Esophagus muscularis mucosa (tissue), 4 donors: ENCODE data around the gene NEMF. TPM values are rescaled to one million over a fixed set of nuclear protein-coding genes. Genes with fewer than 3 reads are reported as not detected.
"Not testable (repeated sequence)": the region's sequence is repeated elsewhere in the genome, so short reads cannot be mapped to it uniquely, and the experiment has no call there.

Experiments
- DNase-seq: peaks from one replicate; pipeline ENCODE4 v3.0.0-alpha.2; 2017; ENCODE audit errors: extremely low spot score
- H3K27ac ChIP-seq, 4 donors: fragments of 200-600 bp; sonication (generic); replicated peaks in 1 of 4; 1 replicate in 3 of 4; 2 replicates in 1 of 4; pipeline ENCODE4 v1.5.1; 2016 to 2019; ENCODE audit warnings: mild to moderate bottlenecking in 1 of 4
- H3K27me3 ChIP-seq, 4 donors: fragments of 200-600 bp; sonication (generic); one replicate each; pipeline versions ENCODE4 v1.5.1 to v1.6.0; 2016 to 2019
- H3K36me3 ChIP-seq, 4 donors: fragments of 200-600 bp; sonication (generic); one replicate each; pipeline ENCODE4 v1.5.1; 2016 to 2019
- H3K4me1 ChIP-seq, 4 donors: fragments of 200-600 bp; sonication (generic); one replicate each; pipeline ENCODE4 v1.5.1; 2016 to 2019
- H3K4me3 ChIP-seq, 4 donors: fragments of 200-600 bp; sonication (generic); 1 replicate in 2 of 4; 2 replicates in 2 of 4; pipeline ENCODE4 v1.5.1; 2016 to 2019; ENCODE audit warnings: mild to moderate bottlenecking in 4 of 4, moderate library complexity in 1 of 4
- H3K9me3 ChIP-seq, 4 donors: fragments of 200-600 bp; sonication (generic); 1 replicate in 3 of 4; 2 replicates in 1 of 4; pipeline ENCODE4 v1.5.1; 2016 to 2019
- CTCF ChIP-seq, 3 experiments: fragments of 200-600 bp in 2 of 3; fragments of 450-650 bp in 1 of 3; sonication (generic) in 2 of 3; IDR thresholded peaks; one replicate each; pipeline ENCODE4 v1.5.1; 2017 to 2019; ENCODE audit warnings: antibody characterized with exemption in 3 of 3, mild to moderate bottlenecking in 2 of 3, moderate library complexity in 1 of 3
- EP300 ChIP-seq: sonication (generic); formaldehyde crosslinking; IDR thresholded peaks from one replicate; pipeline ENCODE4 v1.6.1; 2017; ENCODE audit warnings: antibody characterized with exemption
- POLR2A ChIP-seq: fragments of 450-650 bp; IDR thresholded peaks from one replicate; pipeline ENCODE4 v1.6.1; 2017; ENCODE audit warnings: antibody characterized with exemption, moderate library complexity, mild to moderate bottlenecking, low read depth
- POLR2AphosphoS5 ChIP-seq, 2 donors: sonication (generic); formaldehyde crosslinking; IDR thresholded peaks; one replicate each; pipeline ENCODE4 v1.6.1; 2017; ENCODE audit warnings: antibody characterized with exemption in 2 of 2
- WGBS: methylation state at CpG from one replicate; pipeline ENCODE4 v1.1.5; 2018; 5-methylcytosine and 5-hydroxymethylcytosine counted together
- intact Hi-C: fragments of 100-400 bp; cut with DNase I; formaldehyde crosslinking; loops from one replicate; pipeline ENCODE4 v1.15.1; 2023
- total RNA-seq, 4 donors: library from RNA; depleted of rRNA; stranded (reverse); fragments of >200 nt; gene quantifications; one replicate each; pipeline versions ENCODE4 v1.1.0 to v1.2.1, GENCODE V29; 2016

NEMF gene
- total RNA-seq, 4 donors from 2014 or later: 40.6 to 71.0 (median 56.4) TPM

DNA sequence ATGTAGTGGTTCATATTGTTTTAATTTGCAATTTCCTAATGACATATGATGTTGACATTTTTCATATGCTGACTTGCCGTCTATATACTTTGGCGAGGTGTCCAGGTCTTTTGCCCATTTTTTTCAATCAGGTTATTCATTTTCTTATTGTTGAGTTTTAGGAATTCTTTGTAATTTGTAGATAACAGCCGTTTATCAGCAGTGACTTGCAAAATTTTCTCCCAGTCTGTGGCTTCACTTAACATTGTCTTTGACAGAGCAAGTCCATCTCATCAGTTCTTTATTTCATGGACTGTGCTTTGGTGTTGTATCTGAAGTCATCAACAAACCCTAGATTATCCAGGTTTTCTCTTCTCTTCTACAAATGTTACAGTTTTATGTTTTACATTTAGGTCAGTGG, 97.2 kb downstream of the NEMF start:
- intact Hi-C loops: no loop called here
- Histone ChIP-seq H3K4me1 (no peaks in the 10 kb centered on the region), H3K27ac (no peak overlapping the region), H3K27me3 (no peaks in the 10 kb centered on the region), H3K4me3 (no peak overlapping the region), H3K36me3 (peaks cover 0 to 25% (median 5%) of the 10 kb centered on the region in 4 donors), H3K9me3 (no peaks in the 10 kb centered on the region)
- WGBS: 90% methylated on average over 3 of the region's 3 CpGs
- TF ChIP-seq POLR2A: no peak
- TF ChIP-seq CTCF (IDR thresholded peaks at IDR 0.05): no peak
- no peak for TF ChIP-seq POLR2AphosphoS5 (IDR thresholded peaks at IDR 0.05)
- no peak for TF ChIP-seq EP300
- no peak for DNase-seq

DNA sequence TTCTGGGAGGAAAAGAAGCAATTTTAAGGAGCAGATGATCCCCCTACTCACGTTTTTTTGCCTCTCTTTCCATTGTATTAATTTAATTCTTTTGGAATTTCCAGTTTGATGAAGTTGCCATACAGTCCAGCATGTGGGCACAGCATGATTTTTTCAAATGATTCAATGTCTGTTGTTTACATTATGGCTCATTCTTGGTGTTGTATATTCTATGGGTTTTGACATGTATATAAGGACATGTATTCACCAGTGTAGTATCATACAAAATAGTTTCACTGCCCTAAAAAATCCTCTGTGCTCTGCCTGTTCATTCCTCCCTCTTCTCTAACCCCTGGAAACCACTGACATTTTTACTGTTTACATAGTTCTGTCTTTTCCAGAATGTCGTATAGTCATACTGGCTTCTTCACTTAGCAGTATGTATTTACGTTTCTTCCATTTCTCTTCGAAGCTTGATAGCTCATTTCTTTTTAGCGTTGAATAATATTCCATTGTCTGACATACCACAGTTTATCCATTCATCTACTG, 98.0 kb downstream of the NEMF start:
- H3K4me3 ChIP-seq: no peak overlapping the region
- H3K27ac ChIP-seq: no peak overlapping the region
- TF ChIP-seq CTCF (IDR thresholded peaks at IDR 0.05) (no peak), EP300 (no peak), POLR2AphosphoS5 (IDR thresholded peaks at IDR 0.05) (no peak), POLR2A (no peak)
- 63% methylated on average over 5 of the region's 5 CpGs for WGBS
- intact Hi-C loops: no loop called here
- no peak for DNase-seq
- no peaks in the 10 kb centered on the region for H3K9me3 ChIP-seq
- H3K27me3 ChIP-seq: no peaks in the 10 kb centered on the region
- peaks cover 4 to 32% (median 8%) of the 10 kb centered on the region in 4 donors for H3K36me3 ChIP-seq
- no peaks in the 10 kb centered on the region for H3K4me1 ChIP-seq

GRCh38 chr14:49746476-49746875, 106.1 kb downstream of the NEMF start:
- DNase-seq, H3K4me3 ChIP-seq, H3K4me1 ChIP-seq, H3K27ac ChIP-seq, H3K9me3 ChIP-seq, H3K27me3 ChIP-seq, intact Hi-C loops: not testable (repeated sequence)
- H3K36me3 ChIP-seq: peaks cover 9 to 93% (median 48%) of the 10 kb centered on the region in 4 donors

DNA sequence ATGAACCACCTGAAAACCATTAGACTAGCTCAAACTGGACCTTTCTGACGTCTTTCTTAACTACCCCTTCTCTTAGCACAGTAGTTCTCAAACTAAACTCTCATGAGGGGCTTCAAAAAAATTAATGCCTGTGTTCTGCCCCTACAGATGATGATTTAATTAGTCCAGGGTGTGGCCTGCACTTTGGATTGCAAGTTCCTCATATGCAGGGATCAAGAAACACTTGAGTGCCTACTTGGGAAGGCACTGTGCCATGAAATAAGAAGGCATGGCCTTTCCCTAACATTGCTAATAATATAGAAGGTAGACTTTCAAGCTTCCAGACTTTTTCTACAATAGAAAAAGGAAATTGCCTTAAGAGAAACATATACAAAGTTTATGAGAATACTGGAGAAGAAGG, 107.4 kb downstream of the NEMF start:
- Histone ChIP-seq H3K27me3 (no peaks in the 10 kb centered on the region), H3K27ac (no peak overlapping the region), H3K36me3 (peaks cover 14 to 95% (median 52%) of the 10 kb centered on the region in 4 donors), H3K9me3 (no peaks in the 10 kb centered on the region), H3K4me3 (no peak overlapping the region), H3K4me1 (no peaks in the 10 kb centered on the region)
- DNase-seq: no peak
- TF ChIP-seq CTCF (IDR thresholded peaks at IDR 0.05): no peak
- no peak for TF ChIP-seq POLR2A
- no peak for TF ChIP-seq EP300
- TF ChIP-seq POLR2AphosphoS5 (IDR thresholded peaks at IDR 0.05): no peak
- WGBS: 77% methylated on average over 1 of the region's 1 CpG
- intact Hi-C loops: no loop called here

DNA sequence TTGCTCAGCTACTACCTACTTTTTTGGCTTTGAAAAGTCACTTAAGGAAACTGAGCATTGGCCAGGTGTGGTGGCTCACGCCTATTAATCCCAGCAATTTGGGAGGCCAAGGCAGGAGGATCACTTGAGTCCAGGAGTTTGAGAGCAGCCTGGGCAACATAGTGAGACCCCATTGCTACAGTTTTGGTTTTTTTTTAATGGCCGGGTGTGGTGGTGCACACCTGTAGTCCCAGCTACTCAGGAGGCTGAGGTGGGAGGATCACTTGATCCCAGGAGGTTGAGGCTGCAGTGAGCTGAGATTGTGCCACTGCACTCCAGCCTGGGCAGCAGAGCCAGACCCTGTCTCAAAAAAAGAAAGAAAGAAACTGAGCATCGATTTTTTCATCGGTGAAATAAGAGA, 116.9 kb downstream of the NEMF start:
- H3K27me3 ChIP-seq, H3K4me1 ChIP-seq, H3K27ac ChIP-seq, H3K9me3 ChIP-seq, DNase-seq, H3K4me3 ChIP-seq, intact Hi-C loops: not testable (repeated sequence)
- peaks cover 3 to 68% (median 35%) of the 10 kb centered on the region in 4 donors for H3K36me3 ChIP-seq
- 94% methylated on average over 4 of the region's 4 CpGs for WGBS

DNA sequence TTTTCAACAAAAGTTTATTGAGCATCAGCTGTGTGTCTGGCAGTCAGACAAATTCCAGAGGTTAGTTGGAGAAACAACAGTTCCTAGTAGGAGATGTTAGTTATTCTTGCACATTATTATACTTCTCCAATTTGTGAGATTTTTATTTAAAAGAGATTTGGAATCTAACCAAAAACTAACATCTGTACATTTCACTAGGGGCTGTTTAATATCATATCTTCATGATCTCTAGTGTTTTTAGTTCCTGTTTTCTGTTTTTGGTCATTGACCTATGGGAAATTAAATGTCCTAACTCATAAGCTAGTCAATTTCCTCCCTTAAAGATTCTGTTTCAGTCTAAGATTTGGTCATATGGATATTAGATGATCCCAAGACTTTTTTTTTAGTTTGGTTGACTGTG, 118.8 kb downstream of the NEMF start:
- TF ChIP-seq POLR2A: no peak
- TF ChIP-seq CTCF (IDR thresholded peaks at IDR 0.05): no peak
- TF ChIP-seq POLR2AphosphoS5 (IDR thresholded peaks at IDR 0.05): no peak
- TF ChIP-seq EP300: no peak
- H3K36me3 ChIP-seq: peaks cover 4 to 71% (median 39%) of the 10 kb centered on the region in 4 donors

More for the DNA sequence above, 118.8 kb downstream of the NEMF start:
- intact Hi-C loops: no loop called here
- H3K9me3 ChIP-seq: no peaks in the 10 kb centered on the region
- no peaks in the 10 kb centered on the region for H3K27me3 ChIP-seq
- no peak overlapping the region for H3K27ac ChIP-seq
- no peaks in the 10 kb centered on the region for H3K4me1 ChIP-seq
- DNase-seq: no peak
- H3K4me3 ChIP-seq: no peak overlapping the region
